Lung (tissue), 12 donors: ENCODE measurements around the gene MAEA. TPM values are rescaled to one million over a fixed set of nuclear protein-coding genes. Genes with fewer than 3 reads are reported as not detected.

ENCODE experiments used
- ATAC-seq: fragments of 200-7000 bp; cut with Tn5 transposase; one replicate; pipeline ENCODE4 v1.9.1; 2020; ENCODE audit warnings: moderate number of reproducible peaks; ENCODE audit not compliant: insufficient read depth, low FRiP score
- DNase-seq, 3 donors: peaks; one replicate each; pipeline ENCODE4 v3.0.0-alpha.2; 2013 to 2017
- H3K27ac ChIP-seq, 2 donors: one replicate each; pipeline ENCODE4 v1.5.1; 2013; ENCODE audit warnings: mild to moderate bottlenecking in 2 of 2, moderate library complexity in 2 of 2, control low read depth in 1 of 2, inconsistent platforms in 1 of 2, low read depth in 1 of 2, low read length in 1 of 2
- H3K27me3 ChIP-seq, 3 donors: one replicate each; pipeline ENCODE4 v1.5.1; 2013; ENCODE audit warnings: low read length in 2 of 3; ENCODE audit not compliant: control insufficient read depth in 3 of 3, insufficient read depth in 3 of 3
- H3K36me3 ChIP-seq, 4 donors: one replicate each; pipeline ENCODE4 v1.5.1; 2013; ENCODE audit warnings: low read length in 4 of 4, mild to moderate bottlenecking in 1 of 4, moderate library complexity in 1 of 4; ENCODE audit not compliant: control insufficient read depth in 4 of 4, insufficient read depth in 4 of 4
- H3K4me1 ChIP-seq, 5 donors: one replicate each; pipeline ENCODE4 v1.5.1; 2013; ENCODE audit warnings: low read length in 5 of 5, mild to moderate bottlenecking in 2 of 5, moderate library complexity in 1 of 5; ENCODE audit not compliant: control insufficient read depth in 5 of 5, insufficient read depth in 5 of 5
- H3K4me3 ChIP-seq: one replicate; pipeline ENCODE4 v1.5.1; 2013; ENCODE audit warnings: mild to moderate bottlenecking, control low read depth, moderate library complexity
- H3K9ac ChIP-seq, 2 donors: one replicate each; pipeline ENCODE4 v1.5.1; 2013; ENCODE audit warnings: low read length in 2 of 2, control low read depth in 1 of 2; ENCODE audit not compliant: insufficient read depth in 1 of 2
- H3K9me3 ChIP-seq, 4 donors: one replicate each; pipeline ENCODE4 v1.5.1; 2013; ENCODE audit warnings: low read length in 3 of 4, mild to moderate bottlenecking in 1 of 4, moderate library complexity in 1 of 4; ENCODE audit not compliant: control insufficient read depth in 4 of 4, insufficient read depth in 3 of 4
- WGBS, 2 donors: extraction: QIAGEN DNeasy Blood & Tissue Kit; methylation state at CpG; one replicate each; pipeline ENCODE4 v1.1.7; 2013; 5-methylcytosine and 5-hydroxymethylcytosine counted together
- polyA plus RNA-seq, 2 donors: library from polyadenylated mRNA; stranded (reverse); fragments of 200-250 nt; gene quantifications; one replicate each; pipeline ENCODE4 v1.2.1, GENCODE V29; 2013
- total RNA-seq, 2 donors: library from RNA; depleted of rRNA in 1 of 2; stranded (reverse); fragments of >200 nt in 1 of 2; gene quantifications; one replicate each; pipeline ENCODE4 v1.2.1, GENCODE V29; 2014 to 2021
- TF ChIP-seq, protein P1 (sequence below): IDR thresholded peaks from 2 replicates; pipeline ENCODE4 v1.5.1; 2012; ENCODE audit warnings: mild to moderate bottlenecking; ENCODE audit errors: control extremely low read depth, extremely low read depth
- donor health status: control.
- donor health status: control.
- donor health status: Bipolar disorder and iron deficiency.
- donor health status: healthy.
- donor health status: DM: yes; HTN: yes; CAD: no.

The MAEA gene
- total and polyA plus RNA-seq, 4 donors: 39.7 to 67.4 (median 60.8) TPM

DNA sequence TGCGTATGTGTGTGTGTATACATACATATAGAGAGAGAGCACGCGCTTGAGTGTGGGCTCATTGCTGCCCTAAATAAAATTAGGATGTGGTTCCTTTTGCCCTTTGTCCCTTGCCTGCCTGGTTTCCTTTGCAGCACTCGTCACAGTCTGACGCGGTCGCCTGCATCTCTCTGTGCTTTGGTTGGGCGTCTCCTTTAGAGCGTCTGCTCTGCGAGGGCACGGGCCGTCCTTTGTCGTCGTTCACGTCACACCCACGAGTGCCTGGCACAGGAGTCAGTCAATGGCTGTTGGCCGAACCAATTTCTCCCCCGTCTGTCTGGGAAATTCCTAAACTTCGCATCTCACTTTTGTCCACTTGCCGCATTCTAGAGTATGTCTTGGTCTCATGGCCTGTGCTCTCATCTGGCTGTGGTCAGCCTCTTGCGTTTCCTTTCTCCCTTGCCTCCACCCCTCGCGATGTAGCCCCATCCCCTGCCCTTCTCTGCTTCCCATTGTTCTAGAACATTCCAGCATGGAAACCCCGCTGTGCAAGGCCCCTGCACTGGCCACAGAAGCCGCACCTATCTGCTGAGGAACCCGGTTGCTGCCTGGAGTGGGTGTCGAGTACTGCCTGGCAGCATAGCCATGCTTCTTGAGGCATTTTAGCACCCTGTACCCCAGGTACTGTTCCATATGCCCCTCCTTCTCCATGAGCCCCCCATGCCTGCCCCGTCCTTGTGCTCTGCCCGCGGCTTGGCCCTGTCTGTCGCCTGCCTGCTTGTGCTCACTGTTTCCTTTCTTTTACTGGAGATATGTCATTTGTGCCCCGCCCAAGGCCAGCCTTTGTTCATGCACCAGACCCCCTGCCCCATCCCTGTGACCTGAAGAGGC is 8.0 kb downstream of the MAEA start:
- WGBS, 2 donors: 93% methylated on average over 32 of the region's 32 CpGs
- ATAC-seq (no peak), DNase-seq (no peak)
- Histone ChIP-seq H3K9me3 (no peaks in the 10 kb centered on the region), H3K4me3 (no peak overlapping the region), H3K36me3 (peaks cover 5 to 41% (median 7%) of the 10 kb centered on the region in 4 donors), H3K9ac (no peak overlapping the region), H3K27me3 (no peaks in the 10 kb centered on the region), H3K4me1 (peaks cover 0 to 13% (median 3%) of the 10 kb centered on the region in 5 donors), H3K27ac (no peak overlapping the region)
- TF ChIP-seq, protein P1, sequence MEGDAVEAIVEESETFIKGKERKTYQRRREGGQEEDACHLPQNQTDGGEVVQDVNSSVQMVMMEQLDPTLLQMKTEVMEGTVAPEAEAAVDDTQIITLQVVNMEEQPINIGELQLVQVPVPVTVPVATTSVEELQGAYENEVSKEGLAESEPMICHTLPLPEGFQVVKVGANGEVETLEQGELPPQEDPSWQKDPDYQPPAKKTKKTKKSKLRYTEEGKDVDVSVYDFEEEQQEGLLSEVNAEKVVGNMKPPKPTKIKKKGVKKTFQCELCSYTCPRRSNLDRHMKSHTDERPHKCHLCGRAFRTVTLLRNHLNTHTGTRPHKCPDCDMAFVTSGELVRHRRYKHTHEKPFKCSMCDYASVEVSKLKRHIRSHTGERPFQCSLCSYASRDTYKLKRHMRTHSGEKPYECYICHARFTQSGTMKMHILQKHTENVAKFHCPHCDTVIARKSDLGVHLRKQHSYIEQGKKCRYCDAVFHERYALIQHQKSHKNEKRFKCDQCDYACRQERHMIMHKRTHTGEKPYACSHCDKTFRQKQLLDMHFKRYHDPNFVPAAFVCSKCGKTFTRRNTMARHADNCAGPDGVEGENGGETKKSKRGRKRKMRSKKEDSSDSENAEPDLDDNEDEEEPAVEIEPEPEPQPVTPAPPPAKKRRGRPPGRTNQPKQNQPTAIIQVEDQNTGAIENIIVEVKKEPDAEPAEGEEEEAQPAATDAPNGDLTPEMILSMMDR: no peak

DNA sequence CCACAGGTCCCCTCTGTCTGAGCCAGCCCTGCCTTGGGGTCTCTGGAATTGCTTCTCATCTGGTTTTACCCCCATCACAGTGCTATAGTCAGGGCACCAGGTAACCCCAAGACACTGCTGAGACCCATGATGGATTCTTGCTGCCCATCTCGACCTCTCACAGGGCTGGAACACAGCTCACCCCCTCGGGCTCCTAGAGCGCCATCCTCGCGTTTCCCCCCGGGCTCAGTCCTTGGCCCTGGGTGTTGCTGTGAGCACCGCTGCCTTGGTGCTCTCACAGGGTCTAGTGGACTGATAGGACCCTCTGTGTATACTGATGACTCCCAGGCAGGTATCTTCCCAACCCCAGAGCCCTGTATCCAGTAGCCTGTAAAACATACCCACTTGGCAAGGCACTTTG is 8.8 kb downstream of the MAEA start:
- peaks cover 0 to 15% (median 3%) of the 10 kb centered on the region in 5 donors for H3K4me1 ChIP-seq
- no peak overlapping the region for H3K27ac ChIP-seq
- DNase-seq (no peak), ATAC-seq (no peak)
- H3K9ac ChIP-seq: no peak overlapping the region
- 94 to 96% methylated on average over 7 of the region's 7 CpGs for WGBS, 2 donors
- TF ChIP-seq, protein P1: no peak
- no peaks in the 10 kb centered on the region for H3K27me3 ChIP-seq
- H3K36me3 ChIP-seq: peaks cover 5 to 40% (median 7%) of the 10 kb centered on the region in 4 donors
- H3K9me3 ChIP-seq: no peaks in the 10 kb centered on the region
- H3K4me3 ChIP-seq: no peak overlapping the region

DNA sequence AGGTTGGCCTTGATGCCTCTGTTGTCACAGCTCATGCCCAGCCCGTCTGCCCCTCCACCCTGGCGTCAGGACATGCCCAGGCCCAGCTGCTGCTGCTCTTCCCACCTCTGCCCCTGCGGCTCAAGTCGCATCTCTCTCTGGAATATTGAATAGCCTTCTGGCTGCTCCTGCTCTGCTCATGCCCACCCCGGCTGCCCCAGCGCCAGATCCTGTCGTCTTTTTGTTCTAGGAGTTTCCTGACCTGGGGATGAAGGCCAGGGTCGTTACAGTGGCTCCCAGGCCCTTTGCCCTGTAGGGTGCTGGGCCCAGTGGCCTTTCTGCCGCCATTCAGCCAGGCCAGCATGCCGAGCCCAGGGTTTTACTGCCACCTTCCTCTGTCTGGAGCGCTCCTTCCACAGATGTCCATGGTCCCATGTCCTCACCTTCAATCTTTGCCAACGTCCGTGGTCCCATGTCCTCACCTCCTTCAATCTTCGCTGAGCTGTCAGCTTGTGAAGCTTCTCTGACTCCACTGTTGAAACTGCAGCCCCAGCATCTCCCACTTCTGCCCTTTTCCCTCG is 9.7 kb downstream of the MAEA start:
- WGBS, 2 donors: 93% methylated on average over 15 of the region's 15 CpGs
- Histone ChIP-seq H3K27ac (no peak overlapping the region), H3K4me1 (peaks cover 0 to 10% (median 3%) of the 10 kb centered on the region in 5 donors), H3K27me3 (no peaks in the 10 kb centered on the region), H3K9ac (no peak overlapping the region), H3K36me3 (peaks cover 5 to 35% (median 7%) of the 10 kb centered on the region in 4 donors), H3K9me3 (no peaks in the 10 kb centered on the region), H3K4me3 (no peak overlapping the region)
- TF ChIP-seq, protein P1: no peak
- ATAC-seq (no peak), DNase-seq (no peak)
